NCI-H187 treated with DMSO at 0.1 percent for 48 hours (cell line): ENCODE data around the gene ATP8B4.

Source experiments
- DNase-seq: peaks from one replicate; lab custom pipeline; 2025; lab: John Stamatoyannopoulos, UW

The ATP8B4 gene

DNA sequence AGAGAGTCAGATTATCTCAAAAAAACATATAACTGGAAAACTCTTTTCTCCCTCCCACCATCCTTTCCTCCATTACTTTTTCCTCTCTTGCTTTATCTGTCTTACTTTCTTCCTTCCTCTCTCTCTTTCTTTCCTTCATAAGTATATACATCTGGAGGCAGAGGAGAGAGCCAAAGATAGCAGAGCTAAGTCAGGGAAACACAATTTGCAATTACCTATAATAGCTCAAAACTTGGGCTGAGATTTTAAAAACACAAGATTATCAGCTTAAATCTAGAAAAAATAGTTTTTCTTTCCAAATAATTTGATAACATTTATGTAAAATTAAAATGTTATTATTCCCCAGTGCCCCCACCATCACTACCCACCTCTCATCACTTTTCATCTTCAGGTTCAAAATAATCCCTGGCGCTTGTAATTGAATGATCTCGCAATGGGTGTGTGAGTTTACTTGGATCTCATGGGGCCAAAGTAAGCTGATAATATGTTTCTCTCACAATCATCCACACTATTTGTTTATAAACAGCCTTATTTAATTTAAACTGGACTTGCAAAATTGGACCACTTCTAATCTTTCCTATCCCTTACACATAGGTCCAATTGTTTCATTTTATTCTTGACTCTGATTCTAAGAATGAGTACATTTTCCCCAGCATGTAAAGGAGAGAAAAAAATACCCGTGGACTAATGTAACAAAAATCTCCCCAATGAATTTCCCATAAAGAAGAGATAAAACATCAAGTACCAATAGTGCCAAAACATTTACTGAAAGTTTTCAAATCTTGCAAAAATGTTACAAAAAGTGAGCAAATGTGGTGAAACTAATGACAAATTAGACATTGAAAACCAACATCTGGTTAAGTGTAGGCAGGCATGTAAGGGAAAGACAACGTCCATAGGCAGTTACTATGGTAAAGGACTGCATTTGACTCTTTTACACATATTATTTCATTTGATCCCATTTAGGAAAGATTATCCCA lies 261.2 kb downstream of the ATP8B4 start:
- no peak for DNase-seq

DNA sequence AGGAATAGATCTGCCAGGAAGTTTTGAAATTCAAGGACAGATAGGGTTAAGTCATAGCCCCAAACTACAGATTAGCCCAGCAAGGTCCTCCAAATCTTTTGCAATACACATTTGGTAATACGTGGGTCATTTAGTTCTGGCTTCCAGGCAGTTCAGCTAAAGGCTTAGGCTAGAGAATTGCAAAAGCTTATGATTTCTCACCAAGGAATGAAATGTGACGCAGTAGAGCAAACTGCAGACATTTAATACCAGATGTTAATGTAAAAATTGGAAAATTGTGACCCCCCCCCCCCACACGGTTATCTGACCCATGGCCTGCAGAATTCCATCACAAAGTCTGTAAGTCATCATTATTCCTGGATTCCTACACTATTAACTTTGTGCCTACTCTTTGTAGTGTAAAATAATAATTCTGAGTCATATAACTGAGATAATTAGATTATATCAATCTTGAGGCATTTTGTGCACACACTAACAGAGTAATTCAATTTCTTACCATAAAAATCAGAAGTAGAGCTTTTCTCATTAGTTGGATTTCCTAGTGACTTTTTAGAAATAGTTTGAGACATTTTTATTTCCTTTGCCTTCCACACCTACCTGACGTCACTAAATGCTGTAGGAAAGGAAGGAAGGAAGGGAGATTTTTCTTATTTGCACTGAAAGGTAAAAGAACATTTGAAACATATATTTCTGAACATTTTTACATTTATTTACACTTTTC lies 263.0 kb downstream of the ATP8B4 start:
- DNase-seq: no peak

DNA sequence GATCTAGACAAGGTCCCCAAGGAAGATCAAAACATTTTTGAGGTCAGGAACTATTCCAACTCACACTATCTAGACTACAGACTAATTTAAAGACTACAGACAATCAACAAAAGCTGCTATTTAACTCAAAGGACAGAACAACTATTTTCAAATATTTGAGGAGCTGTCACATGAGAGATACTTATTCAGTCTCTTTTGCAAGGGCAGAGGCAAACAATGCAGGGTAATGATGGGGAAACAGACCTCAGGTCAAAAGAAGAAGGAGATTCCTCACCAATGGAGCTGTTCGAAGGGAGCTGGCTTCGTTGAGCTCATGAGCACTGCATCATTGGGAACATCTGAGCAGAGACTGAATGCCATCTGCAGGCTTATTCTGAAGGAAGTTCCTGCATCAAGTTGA lies 266.3 kb downstream of the ATP8B4 start:
- DNase-seq: no peak

DNA sequence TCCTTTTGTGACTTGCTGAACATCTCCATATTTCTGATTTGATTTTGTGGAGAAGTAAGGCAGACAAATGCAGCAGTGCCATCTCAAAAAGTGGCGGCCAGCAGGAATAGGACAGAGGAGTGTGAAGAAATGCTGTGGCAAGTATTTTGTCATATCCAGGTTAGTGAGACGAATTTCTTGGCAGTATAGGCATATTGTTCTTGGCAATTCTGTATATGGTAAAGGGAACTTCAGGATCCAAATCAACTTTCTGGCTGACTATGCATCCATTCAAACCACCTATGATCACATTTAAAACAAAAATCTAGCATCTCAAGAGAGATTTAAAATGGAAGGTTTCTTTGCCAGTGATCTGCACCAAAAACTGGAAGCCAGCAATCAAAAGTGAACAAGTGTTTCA lies 270.2 kb downstream of the ATP8B4 start:
- DNase-seq: no peak

DNA sequence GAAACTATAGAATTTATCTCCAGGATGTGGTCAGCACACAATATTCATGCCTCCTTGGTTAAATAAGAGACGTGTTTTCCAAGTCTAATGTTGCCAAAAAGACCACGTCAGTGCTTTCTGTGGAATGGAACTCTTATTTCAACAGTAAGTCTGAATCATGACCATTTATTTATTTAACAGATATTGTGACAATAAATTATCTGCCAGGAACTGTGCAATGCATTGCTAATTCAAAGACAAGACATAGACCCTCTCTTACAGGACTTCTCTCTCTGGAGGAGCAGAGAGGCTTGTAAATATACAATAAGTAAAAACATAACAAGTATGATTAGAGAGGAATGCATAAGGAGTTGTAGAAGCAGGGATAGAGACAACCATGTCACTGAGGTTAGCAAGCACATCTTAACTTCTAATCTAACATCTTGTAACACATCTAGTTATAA lies 270.7 kb downstream of the ATP8B4 start:
- DNase-seq: no peak

DNA sequence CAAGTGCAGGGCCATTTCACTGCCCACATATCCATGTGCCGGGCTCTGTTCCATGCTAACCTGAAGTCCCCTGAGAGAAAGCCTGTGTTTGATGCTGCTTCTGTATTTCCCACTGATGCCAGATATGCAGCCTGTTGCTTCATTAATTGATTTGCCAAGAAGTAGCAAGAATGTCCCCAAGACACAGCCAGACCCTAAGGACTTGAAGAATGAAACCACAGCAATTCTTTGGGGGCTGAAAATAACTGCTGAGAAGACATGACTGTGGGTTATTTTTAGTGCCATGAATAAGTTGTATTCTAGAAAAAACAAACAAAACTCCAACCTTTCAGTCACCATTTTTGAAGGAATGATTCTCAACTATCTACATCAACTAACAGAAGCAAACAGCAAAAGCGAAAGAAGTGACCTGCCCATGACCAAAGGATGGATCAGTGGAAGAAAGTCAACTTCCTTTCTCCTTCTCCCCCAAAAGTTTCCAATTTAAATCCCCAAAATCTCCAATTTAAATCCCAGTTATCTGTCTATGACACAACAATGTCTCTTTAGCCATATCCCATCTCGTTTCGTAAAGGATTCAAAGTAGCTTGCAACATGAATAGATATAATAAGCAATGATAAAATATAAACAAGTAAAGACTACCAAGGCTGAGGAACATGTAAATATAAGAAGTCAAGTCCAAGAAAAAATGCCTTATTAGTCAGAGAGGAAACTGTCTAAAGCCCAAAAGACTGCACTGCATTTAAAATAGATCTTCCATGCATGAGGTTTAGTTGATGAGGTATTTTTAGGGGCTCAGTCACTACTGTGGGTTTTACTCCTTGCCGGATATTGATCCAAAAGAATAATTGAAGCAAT lies 271.4 kb downstream of the ATP8B4 start:
- no peak for DNase-seq

DNA sequence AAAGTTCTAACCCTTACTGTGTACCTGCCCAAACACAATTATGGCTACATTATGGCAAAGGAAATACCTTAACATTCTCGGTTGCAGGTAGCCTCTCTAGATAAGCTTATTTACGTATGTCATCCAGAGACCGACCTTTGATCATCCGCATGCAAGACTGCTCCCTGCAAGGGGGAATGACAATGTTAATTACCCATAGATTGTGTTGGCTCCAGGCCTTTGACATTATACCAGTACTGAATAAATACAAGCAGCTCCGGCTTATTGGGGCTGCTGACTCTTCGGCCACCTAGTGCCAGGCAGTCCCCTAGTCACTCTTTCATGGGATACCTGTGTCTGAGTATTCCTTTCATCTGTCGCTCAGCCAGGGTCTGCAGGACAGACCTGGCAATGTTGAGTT lies 274.6 kb downstream of the ATP8B4 start:
- no peak for DNase-seq

DNA sequence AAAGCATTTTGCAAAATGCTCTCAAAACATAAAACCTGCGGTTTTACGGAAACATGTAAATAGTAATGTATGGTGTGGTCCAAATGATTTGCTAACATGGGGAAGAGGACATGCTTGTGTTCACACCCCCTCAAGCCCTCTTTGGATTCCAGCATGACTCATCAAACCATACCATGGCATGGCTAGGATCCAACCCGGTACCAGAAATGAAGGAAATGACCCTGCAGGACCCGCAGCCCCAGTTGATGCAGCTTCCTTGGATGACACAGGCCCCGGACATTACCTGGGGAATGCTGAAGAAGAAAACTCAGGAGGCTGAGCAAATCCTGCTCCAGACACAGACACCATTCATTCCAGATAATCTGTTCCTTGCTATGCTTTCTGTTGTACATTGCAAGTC lies 275.3 kb downstream of the ATP8B4 start:
- DNase-seq: no peak

DNA sequence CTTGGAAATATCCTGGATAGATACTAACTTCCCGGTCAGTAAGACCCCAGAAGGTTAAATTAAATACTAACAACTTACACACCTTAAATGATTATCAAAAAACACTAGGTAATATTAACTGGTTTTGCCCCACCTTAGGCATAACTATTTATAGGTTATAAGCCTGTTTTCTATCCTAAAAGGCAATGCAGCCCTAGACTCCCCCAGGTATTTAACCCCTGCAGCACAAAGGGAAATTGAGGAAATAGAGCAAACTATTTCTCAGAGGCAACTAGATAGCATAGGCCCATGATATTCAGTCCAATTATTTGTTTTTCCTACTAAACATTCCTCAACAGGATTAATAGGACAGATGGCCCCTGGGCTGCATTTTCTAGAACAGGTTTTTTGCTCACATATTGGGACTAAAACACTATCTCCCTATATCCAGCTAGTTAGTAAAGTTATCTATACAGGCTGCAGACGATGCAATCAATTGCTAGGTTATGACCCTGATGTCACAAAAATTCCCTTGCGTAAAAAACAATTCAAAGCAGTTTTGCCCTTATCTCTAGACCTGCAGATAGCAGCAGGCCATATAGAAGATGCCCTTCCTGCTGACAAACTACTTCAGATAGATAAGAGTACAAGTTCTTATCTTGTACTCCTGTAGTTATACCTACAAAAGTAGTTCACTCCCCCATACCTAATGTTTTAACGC lies 276.9 kb downstream of the ATP8B4 start:
- DNase-seq: no peak

DNA sequence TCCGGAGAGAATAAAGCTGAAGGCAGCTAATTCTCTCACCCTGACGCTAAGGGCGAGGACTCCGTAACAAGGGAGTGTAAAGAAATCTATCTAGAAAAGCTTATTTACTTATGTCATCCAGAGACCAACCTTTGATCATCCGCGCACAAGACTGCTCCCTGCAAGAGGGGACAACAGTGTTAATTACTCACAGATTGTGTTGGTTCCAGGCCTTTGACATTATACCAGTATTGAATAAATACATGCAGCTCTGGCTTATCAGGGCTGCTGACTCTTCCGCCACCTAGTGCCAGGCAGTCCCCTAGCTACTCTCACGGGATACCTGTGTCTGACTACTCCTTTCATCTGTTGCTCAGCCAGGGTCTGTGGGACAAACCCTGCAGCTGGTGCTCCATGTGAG lies 286.5 kb downstream of the ATP8B4 start:
- no peak for DNase-seq

DNA sequence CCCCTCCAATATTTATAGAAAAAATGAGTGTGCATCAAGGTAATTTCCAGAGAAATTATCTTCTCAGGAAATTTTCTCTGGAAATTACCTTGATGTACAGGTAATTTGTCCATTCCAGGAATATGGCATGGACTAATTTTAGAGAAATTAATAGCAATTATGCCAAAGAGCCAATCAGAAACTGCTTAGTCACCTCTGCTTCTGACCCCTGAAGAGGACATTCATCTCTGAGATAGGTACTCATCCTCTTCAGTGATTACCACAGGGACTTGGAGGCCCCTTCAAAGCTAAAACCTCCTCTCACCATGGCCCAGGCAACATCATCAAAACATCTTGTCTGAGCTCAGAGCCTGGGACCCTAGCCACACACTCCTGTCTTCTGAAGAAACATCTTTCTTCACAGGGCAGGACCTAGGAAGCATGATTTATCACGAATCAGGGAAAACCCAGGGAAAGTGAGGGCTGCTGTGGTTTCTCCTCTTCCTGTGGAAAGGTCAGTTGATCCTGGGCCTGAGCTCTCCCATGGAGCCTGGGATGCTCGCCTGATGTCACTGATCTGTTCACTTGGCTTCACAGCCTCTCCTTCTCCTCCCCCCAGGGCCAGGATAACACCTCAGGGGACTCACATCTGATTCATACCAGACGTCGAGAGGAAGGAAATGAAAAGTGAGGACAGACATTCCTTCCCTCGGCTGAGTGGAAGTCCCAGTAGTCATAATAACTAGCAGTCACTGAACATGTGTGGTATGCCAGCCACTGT lies 287.6 kb downstream of the ATP8B4 start:
- DNase-seq: no peak

DNA sequence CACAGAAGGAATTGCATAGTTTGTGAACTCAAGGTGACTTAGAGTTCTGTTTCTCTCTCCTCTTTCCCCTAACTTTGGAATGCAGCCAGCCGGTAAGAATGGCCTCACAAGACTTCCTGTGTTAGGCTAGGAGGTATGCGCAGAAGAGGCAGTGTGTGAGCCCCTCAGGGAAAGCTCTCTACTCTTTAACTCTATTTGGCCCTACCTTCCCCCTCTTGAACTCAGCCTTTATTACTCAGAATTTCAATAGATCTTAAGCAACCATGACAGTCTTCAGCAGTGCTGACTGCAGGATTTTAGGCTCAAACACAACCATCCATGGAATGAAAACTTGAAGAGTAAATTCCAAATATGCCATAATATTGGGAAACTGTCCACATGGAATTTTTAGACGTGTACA lies 288.6 kb downstream of the ATP8B4 start:
- DNase-seq: no peak

DNA sequence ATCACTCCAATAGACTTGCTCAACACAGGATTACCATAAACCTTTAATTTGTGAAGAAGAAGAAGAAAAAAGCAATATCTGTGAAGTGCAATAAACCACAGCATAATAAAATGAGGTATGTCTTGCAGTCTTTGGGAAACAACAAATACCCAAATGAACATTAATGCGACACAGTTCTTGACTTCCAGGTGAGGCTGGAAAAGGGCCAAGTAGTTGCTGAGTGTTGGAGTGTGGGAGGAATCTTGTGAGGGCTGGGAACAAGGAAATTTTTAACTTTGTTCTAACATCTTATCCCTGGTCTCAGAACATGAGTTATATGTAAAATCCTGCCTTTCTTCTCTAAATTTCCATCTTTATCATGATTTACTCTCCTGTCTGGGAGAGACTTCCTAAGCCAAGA lies 291.7 kb downstream of the ATP8B4 start:
- DNase-seq: no peak

DNA sequence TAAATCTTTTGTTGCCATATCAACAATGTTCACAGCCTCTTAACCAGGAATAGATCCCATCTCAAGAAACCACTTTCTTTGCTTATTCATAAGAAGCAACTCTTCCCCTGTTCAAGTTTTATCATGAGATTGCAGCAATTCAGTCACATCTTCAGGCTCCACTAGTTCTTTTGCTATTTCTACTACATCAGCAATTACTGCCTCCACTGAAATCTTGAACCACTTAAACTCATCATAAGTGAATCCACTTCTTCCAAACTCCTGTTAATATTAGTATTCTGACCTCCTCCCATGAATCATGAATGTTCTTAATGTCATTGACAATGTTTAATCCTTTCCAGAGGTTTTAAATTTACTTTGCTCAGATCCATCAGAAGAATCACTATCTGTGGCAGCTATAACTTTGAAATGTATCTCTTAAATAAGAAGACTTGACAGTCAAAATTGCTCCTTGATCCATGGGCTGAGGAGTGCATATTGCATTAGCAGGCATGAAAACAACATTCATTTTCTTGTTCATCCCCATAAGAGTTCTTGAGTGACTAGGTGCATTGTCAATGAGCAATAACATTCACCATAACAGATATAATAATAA lies 292.3 kb downstream of the ATP8B4 start:
- no peak for DNase-seq

DNA sequence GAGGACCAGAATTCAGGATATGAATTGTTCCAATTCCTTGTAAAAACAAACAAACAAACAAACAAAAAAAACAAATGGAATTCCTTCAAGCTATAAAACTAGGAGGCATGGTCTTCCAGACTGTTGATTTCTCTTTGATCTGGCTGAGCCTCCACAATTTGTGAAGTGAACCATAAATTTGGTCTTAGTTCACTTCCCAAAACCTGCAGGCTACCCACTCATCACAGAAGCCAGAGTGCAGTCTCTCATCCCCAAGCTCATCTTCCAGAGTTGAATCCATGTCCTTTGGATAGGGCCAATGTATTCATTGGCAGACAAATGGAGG lies 294.3 kb downstream of the ATP8B4 start:
- DNase-seq: no peak

DNA sequence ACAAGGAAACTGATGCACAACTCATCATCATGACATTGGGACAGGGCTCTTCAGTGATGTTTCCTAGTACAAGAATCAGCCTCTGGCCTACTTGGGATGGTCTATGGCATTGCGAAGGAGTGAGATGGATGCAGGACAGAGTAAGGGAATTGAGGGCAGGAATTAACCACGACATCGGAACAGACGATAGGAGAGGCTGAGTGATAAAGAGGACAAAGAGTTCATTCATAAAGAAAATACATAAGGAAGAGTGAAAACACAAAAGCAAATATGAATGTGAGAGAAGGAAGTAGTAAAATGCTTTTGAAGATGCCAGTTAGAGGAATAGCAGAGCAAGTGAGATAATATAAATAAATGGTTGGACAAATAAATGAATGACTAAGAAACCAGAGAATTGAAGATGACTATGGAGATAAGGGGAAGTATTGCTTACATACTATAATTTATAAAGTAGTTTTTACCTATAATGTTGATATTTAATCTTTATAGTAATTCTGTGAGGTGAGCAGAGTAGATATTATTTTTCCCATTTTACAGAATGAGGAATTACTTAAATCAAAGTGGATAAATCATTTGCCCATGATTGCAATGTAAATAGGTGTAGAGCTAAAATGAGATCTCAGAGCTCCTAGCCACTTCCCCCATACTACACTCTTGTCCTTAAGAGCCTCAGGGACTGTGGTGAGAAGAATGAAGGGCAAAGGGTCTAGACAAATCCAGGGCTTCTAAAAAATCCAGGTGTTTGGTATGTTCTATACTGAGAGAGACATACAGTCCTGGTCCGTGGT lies 294.9 kb downstream of the ATP8B4 start:
- no peak for DNase-seq

DNA sequence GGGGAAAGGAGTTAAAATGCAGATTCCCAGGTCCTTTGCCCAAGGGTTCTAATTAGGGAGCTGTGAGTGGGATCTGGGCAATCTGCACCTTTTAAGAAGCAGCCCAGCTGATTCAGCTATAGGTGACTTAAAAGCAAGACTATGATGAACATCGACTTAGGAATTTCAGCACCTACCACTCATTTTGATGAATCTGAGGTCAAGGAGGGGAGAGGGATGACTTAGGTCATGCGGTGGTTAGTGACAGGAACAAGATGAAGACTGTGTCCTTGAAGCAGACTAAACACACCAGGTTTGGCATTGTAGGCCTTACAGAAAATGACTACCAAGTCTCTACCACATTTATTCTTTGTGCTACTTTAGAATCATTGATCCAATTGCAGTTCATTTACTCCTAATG lies 301.9 kb downstream of the ATP8B4 start:
- no peak for DNase-seq

DNA sequence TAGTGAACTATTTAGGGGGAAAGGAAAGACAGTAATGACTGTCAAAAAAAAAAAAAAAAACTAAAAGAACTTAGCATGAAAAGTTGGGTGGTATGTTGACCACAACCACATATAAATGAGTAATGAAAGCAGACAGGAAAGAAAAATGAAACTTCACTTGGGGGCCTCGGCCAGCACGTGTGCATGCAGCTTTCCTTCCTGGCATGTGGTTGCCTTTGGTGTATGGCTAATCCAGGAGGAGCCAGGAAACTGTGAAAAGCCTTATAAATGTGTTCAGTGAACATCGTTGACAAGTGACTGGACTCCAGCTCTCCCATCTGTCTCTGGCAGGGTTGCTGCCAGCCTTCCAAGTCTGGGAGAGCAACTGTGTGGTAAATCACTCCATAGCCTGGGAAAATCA lies 303.1 kb downstream of the ATP8B4 start:
- DNase-seq: no peak

DNA sequence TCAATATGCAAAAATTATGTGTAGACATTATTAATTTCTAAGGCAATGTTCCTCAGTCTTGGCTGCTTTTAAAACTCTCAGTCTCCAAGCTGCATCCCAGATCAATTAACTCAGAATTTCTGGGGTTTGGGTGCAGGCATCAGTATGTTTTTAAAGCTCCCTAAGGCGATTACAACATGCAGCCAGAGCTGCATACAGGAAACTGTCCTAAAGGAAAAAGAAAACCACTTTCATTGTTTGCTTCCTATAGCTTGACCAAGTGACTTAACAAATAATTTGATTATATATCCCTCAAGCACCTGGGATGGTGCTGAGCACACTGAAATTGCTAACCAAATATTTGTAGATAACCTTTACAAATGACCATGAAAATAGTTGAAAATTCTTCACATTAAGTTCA lies 303.5 kb downstream of the ATP8B4 start:
- no peak for DNase-seq

DNA sequence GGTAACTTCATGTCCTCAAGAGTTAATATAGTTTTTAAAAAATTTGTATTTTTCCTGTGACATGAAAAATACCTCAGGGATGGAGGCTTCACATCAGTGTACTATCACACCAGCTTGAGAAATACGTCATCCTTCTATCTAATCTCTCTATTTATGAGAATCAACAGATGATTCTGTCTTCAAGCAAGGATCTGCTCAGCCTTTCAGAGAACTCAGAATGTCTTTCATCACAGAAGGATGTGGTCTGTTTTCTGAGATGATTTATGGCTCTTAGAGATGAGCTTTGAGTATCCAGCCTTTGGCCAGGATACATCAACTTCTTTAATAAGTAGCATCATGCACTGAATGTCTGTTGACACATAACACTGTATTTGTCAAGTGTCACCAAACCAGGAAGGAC lies 304.3 kb downstream of the ATP8B4 start:
- DNase-seq: no peak
